ENCODE data around the gene SPAG17. TPM values are rescaled to one million over a fixed set of nuclear protein-coding genes. Genes with fewer than 3 reads are reported as not detected.

Gene SPAG17
- total RNA-seq, 1 donor from 2014 or later = 0.12 TPM

- no peak for TF ChIP-seq CTCF (IDR thresholded peaks at IDR 0.05)
- Histone ChIP-seq H3K9me3 (no peaks in the 10 kb centered on the region), H3K4me3 (no peak overlapping the region), H3K27ac (no peak overlapping the region), H3K27me3 (no peaks in the 10 kb centered on the region), H3K4me1 (no peaks in the 10 kb centered on the region), H3K36me3 (no peaks in the 10 kb centered on the region)
- intact Hi-C loops (cut with DNase I) = no loop called here
- ATAC-seq = no peak
- no peak for DNase-seq
Measured at GRCh38 chr1:118214866-118215265, 29.8 kb upstream of the SPAG17 start.

GRCh38 chr1:118210723-118211110 lies 25.7 kb upstream of the SPAG17 start:
- ATAC-seq (no peak), DNase-seq (no peak)
- intact Hi-C loops (cut with DNase I) = no loop called here
- no peaks in the 10 kb centered on the region for H3K27me3 ChIP-seq
- H3K27ac ChIP-seq = no peak overlapping the region
- no peaks in the 10 kb centered on the region for H3K9me3 ChIP-seq
- no peaks in the 10 kb centered on the region for H3K36me3 ChIP-seq
- H3K4me1 ChIP-seq = no peaks in the 10 kb centered on the region
- no peak overlapping the region for H3K4me3 ChIP-seq
- TF ChIP-seq CTCF (IDR thresholded peaks at IDR 0.05) = no peak

GRCh38 chr1:118210051-118210722 lies 25.2 kb upstream of the SPAG17 start:
- Histone ChIP-seq H3K27ac (no peak overlapping the region), H3K36me3 (no peaks in the 10 kb centered on the region), H3K4me3 (no peak overlapping the region), H3K9me3 (no peaks in the 10 kb centered on the region), H3K27me3 (no peaks in the 10 kb centered on the region), H3K4me1 (no peaks in the 10 kb centered on the region)
- no peak for ATAC-seq
- DNase-seq = no peak
- intact Hi-C loops (cut with DNase I) = no loop called here
- TF ChIP-seq CTCF (IDR thresholded peaks at IDR 0.05) = no peak

GRCh38 chr1:118209648-118210047 lies 24.6 kb upstream of the SPAG17 start:
- no peak for TF ChIP-seq CTCF (IDR thresholded peaks at IDR 0.05)
- ATAC-seq = no peak
- Histone ChIP-seq H3K4me3 (no peak overlapping the region), H3K9me3 (no peaks in the 10 kb centered on the region), H3K27me3 (no peaks in the 10 kb centered on the region), H3K4me1 (no peaks in the 10 kb centered on the region), H3K36me3 (no peaks in the 10 kb centered on the region), H3K27ac (no peak overlapping the region)
- intact Hi-C loops (cut with DNase I) = no loop called here
- no peak for DNase-seq

- no peak for DNase-seq
- Histone ChIP-seq H3K27ac (no peak overlapping the region), H3K36me3 (no peaks in the 10 kb centered on the region), H3K9me3 (no peaks in the 10 kb centered on the region), H3K27me3 (no peaks in the 10 kb centered on the region), H3K4me1 (no peaks in the 10 kb centered on the region), H3K4me3 (no peak overlapping the region)
- intact Hi-C loops (cut with DNase I) = no loop called here
- no peak for TF ChIP-seq CTCF (IDR thresholded peaks at IDR 0.05)
- no peak for ATAC-seq
Measured at GRCh38 chr1:118206966-118207365, 21.9 kb upstream of the SPAG17 start.

GRCh38 chr1:118204648-118205047 lies 19.6 kb upstream of the SPAG17 start:
- Histone ChIP-seq H3K4me1 (no peaks in the 10 kb centered on the region), H3K27me3 (no peaks in the 10 kb centered on the region), H3K36me3 (no peaks in the 10 kb centered on the region), H3K9me3 (no peaks in the 10 kb centered on the region), H3K4me3 (no peak overlapping the region), H3K27ac (no peak overlapping the region)
- intact Hi-C loops (cut with DNase I) = no loop called here
- no peak for DNase-seq
- ATAC-seq = no peak
- TF ChIP-seq CTCF (IDR thresholded peaks at IDR 0.05) = no peak

Data from upper lobe of right lung (tissue), 1 donor.